Tibial artery (tissue), 4 donors: ENCODE results near the gene LECT2.
A peak's percentile ranks its signal among the peaks of the same experiment; 100 is the strongest.

ENCODE experiments used
- DNase-seq, 2 donors: peaks; one replicate each; pipeline ENCODE4 v3.0.0-alpha.2; 2019
- H3K27ac ChIP-seq, 2 donors: fragments of 200-600 bp; sonication (generic) in 1 of 2; 1 replicate in 1 of 2; 2 replicates in 1 of 2; pipeline ENCODE4 v1.5.1; 2018 to 2019; ENCODE audit warnings: mild to moderate bottlenecking in 1 of 2
- H3K27me3 ChIP-seq, 2 donors: fragments of 200-600 bp; sonication (generic) in 1 of 2; one replicate each; pipeline versions ENCODE4 v1.5.1 to v1.6.0; 2016 to 2019
- H3K36me3 ChIP-seq, 3 donors: fragments of 200-600 bp; sonication (generic) in 2 of 3; one replicate each; pipeline ENCODE4 v1.5.1; 2016 to 2019; ENCODE audit warnings: mild to moderate bottlenecking in 2 of 3
- H3K4me1 ChIP-seq, 4 donors: fragments of 200-600 bp; sonication (generic) in 2 of 4; 1 replicate in 3 of 4; 2 replicates in 1 of 4; pipeline ENCODE4 v1.5.1; 2016 to 2019
- H3K4me3 ChIP-seq, 2 donors: fragments of 200-600 bp; sonication (generic) in 1 of 2; 1 replicate in 1 of 2; 2 replicates in 1 of 2; pipeline ENCODE4 v1.5.1; 2018 to 2019; ENCODE audit warnings: mild to moderate bottlenecking in 2 of 2
- H3K9me3 ChIP-seq, 3 donors: fragments of 200-600 bp; sonication (generic) in 1 of 3; one replicate each; pipeline ENCODE4 v1.5.1; 2016 to 2019
- CTCF ChIP-seq, 2 experiments: fragments of 200-600 bp in 1 of 2; fragments of 450-650 bp in 1 of 2; IDR thresholded peaks; one replicate each; pipeline ENCODE4 v1.5.1; 2017 to 2019; ENCODE audit warnings: antibody characterized with exemption in 2 of 2, mild to moderate bottlenecking in 1 of 2, moderate library complexity in 1 of 2
- intact Hi-C: fragments of 100-400 bp; cut with DNase I; formaldehyde crosslinking; loops from one replicate; pipeline ENCODE4 v1.15.0; 2023; ENCODE audit warnings: low total_unique reads

The LECT2 gene

GRCh38 chr5:135941711-135942110, 13.1 kb downstream of the LECT2 start:
- Histone ChIP-seq H3K4me3 (no peak overlapping the region), H3K4me1 (no peaks in the 10 kb centered on the region), H3K36me3 (no peaks in the 10 kb centered on the region), H3K9me3 (no peaks in the 10 kb centered on the region), H3K27ac (no peak overlapping the region), H3K27me3 (no peaks in the 10 kb centered on the region)
- no peak for TF ChIP-seq CTCF (IDR thresholded peaks at IDR 0.05)
- no peak for DNase-seq
- intact Hi-C loops, result no loop called here

GRCh38 chr5:135937245-135937911, 17.4 kb downstream of the LECT2 start:
- no peak overlapping the region for H3K4me3 ChIP-seq
- H3K36me3 ChIP-seq, result no peaks in the 10 kb centered on the region
- no peaks in the 10 kb centered on the region for H3K27me3 ChIP-seq
- no peak overlapping the region for H3K27ac ChIP-seq
- intact Hi-C loops, result no loop called here
- H3K9me3 ChIP-seq, result no peaks in the 10 kb centered on the region
- no peak for DNase-seq
- no peaks in the 10 kb centered on the region for H3K4me1 ChIP-seq
- TF ChIP-seq CTCF (IDR thresholded peaks at IDR 0.05), result no peak

- Histone ChIP-seq H3K27me3 (peaks cover 0 to 23% of the 10 kb centered on the region in 2 donors), H3K9me3 (no peaks in the 10 kb centered on the region), H3K4me1 (peaks cover 0 to 9% (median 7%) of the 10 kb centered on the region in 4 donors), H3K36me3 (no peaks in the 10 kb centered on the region), H3K4me3 (no peak overlapping the region), H3K27ac (no peak overlapping the region)
- no peak for DNase-seq
- no peak for TF ChIP-seq CTCF (IDR thresholded peaks at IDR 0.05)
- intact Hi-C loops, result no loop called here
Observed at GRCh38 chr5:135934939-135935338, 19.8 kb downstream of the LECT2 start.

- intact Hi-C loops, result no loop called here
- peaks cover 0 to 4% (median 0%) of the 10 kb centered on the region in 3 donors for H3K9me3 ChIP-seq
- no peak overlapping the region for H3K4me3 ChIP-seq
- no peaks in the 10 kb centered on the region for H3K36me3 ChIP-seq
- no peak overlapping the region for H3K27ac ChIP-seq
- DNase-seq, result no peak
- peaks cover 0 to 11% (median 9%) of the 10 kb centered on the region in 4 donors for H3K4me1 ChIP-seq
- TF ChIP-seq CTCF (IDR thresholded peaks at IDR 0.05), result no peak
- peaks cover 0 to 45% of the 10 kb centered on the region in 2 donors for H3K27me3 ChIP-seq
Observed at GRCh38 chr5:135930949-135931295, 23.9 kb downstream of the LECT2 start.

- Histone ChIP-seq H3K4me3 (peak overlapping the region; percentile 23 to 37), H3K27me3 (peaks cover 0 to 48% of the 10 kb centered on the region in 2 donors), H3K27ac (no peak overlapping the region), H3K4me1 (peaks cover 0 to 11% (median 9%) of the 10 kb centered on the region in 4 donors), H3K36me3 (no peaks in the 10 kb centered on the region), H3K9me3 (peaks cover 0 to 4% (median 0%) of the 10 kb centered on the region in 3 donors)
- DNase-seq, result no peak
- TF ChIP-seq CTCF (IDR thresholded peaks at IDR 0.05), result no peak
- intact Hi-C loops, result no loop called here
Observed at GRCh38 chr5:135930029-135930948, 24.5 kb downstream of the LECT2 start.
